Endothelial cell of umbilical vein (primary cell): ENCODE results near the gene WDR48.

ENCODE experiments used
- POLR2A ChIP-seq: IDR thresholded peaks from 2 replicates; pipeline ENCODE4 v1.6.1; 2012; ENCODE audit warnings: low read depth, mild to moderate bottlenecking, control low read depth, low read length
- TF ChIP-seq, protein P1 (sequence below), 2 donors: IDR thresholded peaks; 1 replicate in 1 of 2; 2 replicates in 1 of 2; pipeline ENCODE4 v1.5.1; 2011; ENCODE audit warnings: low read length in 2 of 2, mild to moderate bottlenecking in 2 of 2, moderate library complexity in 2 of 2, control low read depth in 1 of 2, inconsistent platforms in 1 of 2, low read depth in 1 of 2; ENCODE audit not compliant: insufficient read depth in 1 of 2; ENCODE audit errors: extremely low read depth in 1 of 2
- TF ChIP-seq, protein P2 (sequence below): IDR thresholded peaks from 2 replicates; pipeline ENCODE4 v1.6.1; 2011; ENCODE audit not compliant: insufficient read depth, insufficient read length

DNA sequence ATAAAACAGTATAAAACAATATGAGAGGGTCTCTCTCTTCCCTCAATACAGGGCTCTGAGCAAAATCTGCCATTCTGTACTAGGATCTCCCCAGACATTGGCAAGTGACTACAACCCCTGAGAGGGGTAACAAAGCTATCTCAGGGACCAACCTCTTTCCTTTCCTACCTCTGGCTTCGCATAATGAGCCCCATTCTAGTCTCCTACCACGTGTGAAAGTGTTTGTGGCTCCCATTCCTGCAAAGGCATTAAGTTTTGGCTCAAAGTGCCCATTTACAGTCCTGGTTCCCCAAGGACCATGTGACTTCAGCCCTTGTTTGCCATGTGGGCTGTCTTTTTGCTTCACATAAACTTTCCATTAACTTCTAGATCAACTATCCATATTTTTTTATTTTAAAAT is 46.5 kb upstream of the WDR48 start:
- TF ChIP-seq, protein P1, sequence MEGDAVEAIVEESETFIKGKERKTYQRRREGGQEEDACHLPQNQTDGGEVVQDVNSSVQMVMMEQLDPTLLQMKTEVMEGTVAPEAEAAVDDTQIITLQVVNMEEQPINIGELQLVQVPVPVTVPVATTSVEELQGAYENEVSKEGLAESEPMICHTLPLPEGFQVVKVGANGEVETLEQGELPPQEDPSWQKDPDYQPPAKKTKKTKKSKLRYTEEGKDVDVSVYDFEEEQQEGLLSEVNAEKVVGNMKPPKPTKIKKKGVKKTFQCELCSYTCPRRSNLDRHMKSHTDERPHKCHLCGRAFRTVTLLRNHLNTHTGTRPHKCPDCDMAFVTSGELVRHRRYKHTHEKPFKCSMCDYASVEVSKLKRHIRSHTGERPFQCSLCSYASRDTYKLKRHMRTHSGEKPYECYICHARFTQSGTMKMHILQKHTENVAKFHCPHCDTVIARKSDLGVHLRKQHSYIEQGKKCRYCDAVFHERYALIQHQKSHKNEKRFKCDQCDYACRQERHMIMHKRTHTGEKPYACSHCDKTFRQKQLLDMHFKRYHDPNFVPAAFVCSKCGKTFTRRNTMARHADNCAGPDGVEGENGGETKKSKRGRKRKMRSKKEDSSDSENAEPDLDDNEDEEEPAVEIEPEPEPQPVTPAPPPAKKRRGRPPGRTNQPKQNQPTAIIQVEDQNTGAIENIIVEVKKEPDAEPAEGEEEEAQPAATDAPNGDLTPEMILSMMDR (IDR thresholded peaks at IDR 0.05; ENCODE audit: extremely low read depth in 1 of 2, insufficient read depth in 1 of 2, low read depth in 1 of 2, low read length in 2 of 2), result no peak
- TF ChIP-seq POLR2A, result no peak
- TF ChIP-seq, protein P2, sequence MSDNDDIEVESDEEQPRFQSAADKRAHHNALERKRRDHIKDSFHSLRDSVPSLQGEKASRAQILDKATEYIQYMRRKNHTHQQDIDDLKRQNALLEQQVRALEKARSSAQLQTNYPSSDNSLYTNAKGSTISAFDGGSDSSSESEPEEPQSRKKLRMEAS, result no peak
